ENCODE results near the gene SDHAF4. TPM values are rescaled to one million over a fixed set of nuclear protein-coding genes. Genes with fewer than 3 reads are reported as not detected.

The SDHAF4 gene
- total RNA-seq = 3.8 and 9.4 TPM in 2 replicates

DNA sequence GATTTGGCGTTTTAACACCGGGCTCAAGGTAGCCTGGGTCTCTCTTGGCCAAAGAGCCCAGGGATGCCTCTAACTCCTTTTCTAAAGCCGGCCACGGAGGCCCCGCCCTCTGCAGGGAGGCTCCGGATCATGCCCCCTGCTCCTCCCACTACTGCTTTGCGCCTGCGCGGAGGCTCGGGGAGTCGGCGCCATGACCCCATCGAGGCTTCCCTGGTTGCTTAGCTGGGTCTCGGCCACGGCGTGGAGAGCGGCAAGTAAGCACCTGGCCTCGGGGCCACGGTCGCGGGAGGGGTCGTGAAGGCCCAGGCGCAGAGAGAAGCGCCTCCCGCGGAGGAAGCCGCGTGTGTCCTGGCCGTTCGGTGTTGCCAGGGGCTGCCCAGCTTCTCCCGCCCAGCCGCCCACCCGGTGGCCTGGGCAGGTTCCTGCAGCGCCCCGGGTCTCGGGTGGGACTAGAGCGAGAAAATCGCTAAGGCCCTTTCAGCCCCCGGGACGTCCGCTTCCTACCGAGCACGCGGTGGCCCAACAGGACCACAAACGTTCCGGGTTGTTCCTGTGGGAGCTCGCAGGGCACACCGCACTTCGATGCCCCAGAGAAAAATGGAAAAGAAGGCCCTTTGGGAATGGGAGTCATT, at the start of gene SDHAF4:
Gene SDHAF4 (plus strand): TSS at position 180 of the 632 bp plus-strand sequence. CDS start 11 bp downstream, at position 191.

Other genes with a start within 250 kb of the SDHAF4 start
- 13.0 and 21.7 TPM in 2 replicates for gene FAM135A, start 153.4 kb upstream of the SDHAF4 start, total RNA-seq
- gene SMAP1, start 101.0 kb downstream of the SDHAF4 start, total RNA-seq = 14.9 and 18.5 TPM in 2 replicates

All from epithelial cell of umbilical artery (primary cell).